Chondrocyte (in vitro differentiated cells): ENCODE measurements around the gene KRT85. TPM values are rescaled to one million over a fixed set of nuclear protein-coding genes. Genes with fewer than 3 reads are reported as not detected.

Source experiments
- DNase-seq: peaks from one replicate; pipeline ENCODE4 v3.0.0; 2021; ENCODE audit warnings: mixed read lengths, low spot score
- H3K27ac Mint-ChIP-seq: one replicate; pipeline ENCODE4 v1.8.0; 2021; ENCODE audit warnings: mild to moderate bottlenecking, moderate library complexity, mixed read lengths; ENCODE audit not compliant: unreplicated experiment
- H3K27me3 Mint-ChIP-seq: 2 replicates; pipeline ENCODE4 v1.8.0; 2021; ENCODE audit warnings: low read depth, mixed read lengths
- H3K36me3 Mint-ChIP-seq: 2 replicates; pipeline ENCODE4 v1.8.0; 2021; ENCODE audit warnings: low read depth, mixed read lengths
- H3K4me1 Mint-ChIP-seq: 2 replicates; pipeline ENCODE4 v1.8.0; 2021; ENCODE audit warnings: low read depth, mild to moderate bottlenecking, mixed read lengths
- H3K4me3 Mint-ChIP-seq: one replicate; pipeline ENCODE4 v1.8.0; 2021; ENCODE audit warnings: mild to moderate bottlenecking, moderate library complexity, mixed read lengths; ENCODE audit not compliant: unreplicated experiment
- H3K9me3 Mint-ChIP-seq: 2 replicates; pipeline ENCODE4 v1.8.0; 2021; ENCODE audit warnings: low read depth, mixed read lengths
- CTCF ChIP-seq: fragments of 200-600 bp; sonication (generic); IDR thresholded peaks from 2 replicates; pipeline ENCODE4 v1.5.0; 2021; ENCODE audit warnings: antibody characterized with exemption, mild to moderate bottlenecking, moderate library complexity
- total RNA-seq: library from RNA; stranded (reverse); gene quantifications from 3 replicates; pipeline ENCODE4 v1.2.1, GENCODE V29; 2021

KRT85 gene
- total RNA-seq, 1 donor from 2014 or later, result not detected

GRCh38 chr12:52401526-52401925 lies 34.2 kb upstream of the KRT85 start:
- H3K4me1 Mint-ChIP-seq, result no peaks in the 10 kb centered on the region
- H3K9me3 Mint-ChIP-seq, result no peaks in the 10 kb centered on the region
- no peaks in the 10 kb centered on the region for H3K36me3 Mint-ChIP-seq
- H3K27me3 Mint-ChIP-seq, result peaks cover 36% of the 10 kb centered on the region
- no peak for TF ChIP-seq CTCF
- no peak for DNase-seq
- H3K4me3 Mint-ChIP-seq, result no peak overlapping the region
- no peak overlapping the region for H3K27ac Mint-ChIP-seq

GRCh38 chr12:52400906-52401305 lies 33.6 kb upstream of the KRT85 start:
- Mint-ChIP-seq H3K27ac (no peak overlapping the region), H3K9me3 (no peaks in the 10 kb centered on the region), H3K36me3 (no peaks in the 10 kb centered on the region), H3K4me3 (no peak overlapping the region), H3K27me3 (peaks cover 42% of the 10 kb centered on the region), H3K4me1 (no peaks in the 10 kb centered on the region)
- TF ChIP-seq CTCF, result no peak
- DNase-seq, result no peak

GRCh38 chr12:52399756-52400155 lies 32.5 kb upstream of the KRT85 start:
- no peaks in the 10 kb centered on the region for H3K36me3 Mint-ChIP-seq
- TF ChIP-seq CTCF, result no peak
- no peaks in the 10 kb centered on the region for H3K4me1 Mint-ChIP-seq
- peaks cover 42% of the 10 kb centered on the region for H3K27me3 Mint-ChIP-seq
- no peak for DNase-seq
- no peak overlapping the region for H3K4me3 Mint-ChIP-seq
- no peak overlapping the region for H3K27ac Mint-ChIP-seq
- H3K9me3 Mint-ChIP-seq, result no peaks in the 10 kb centered on the region

GRCh38 chr12:52398176-52398575 lies 30.9 kb upstream of the KRT85 start:
- Mint-ChIP-seq H3K4me1 (no peaks in the 10 kb centered on the region), H3K27ac (no peak overlapping the region), H3K36me3 (no peaks in the 10 kb centered on the region), H3K4me3 (no peak overlapping the region), H3K9me3 (no peaks in the 10 kb centered on the region), H3K27me3 (peaks cover 44% of the 10 kb centered on the region)
- TF ChIP-seq CTCF, result no peak
- no peak for DNase-seq

- no peaks in the 10 kb centered on the region for H3K9me3 Mint-ChIP-seq
- H3K4me3 Mint-ChIP-seq, result no peak overlapping the region
- no peaks in the 10 kb centered on the region for H3K36me3 Mint-ChIP-seq
- TF ChIP-seq CTCF, result no peak
- peaks cover 2% of the 10 kb centered on the region for H3K4me1 Mint-ChIP-seq
- no peak for DNase-seq
- H3K27ac Mint-ChIP-seq, result no peak overlapping the region
- H3K27me3 Mint-ChIP-seq, result peaks cover 35% of the 10 kb centered on the region
Measured at GRCh38 chr12:52396656-52397055, 29.4 kb upstream of the KRT85 start.
